Measurements from ENCODE around the gene MAP2K3.

DNA sequence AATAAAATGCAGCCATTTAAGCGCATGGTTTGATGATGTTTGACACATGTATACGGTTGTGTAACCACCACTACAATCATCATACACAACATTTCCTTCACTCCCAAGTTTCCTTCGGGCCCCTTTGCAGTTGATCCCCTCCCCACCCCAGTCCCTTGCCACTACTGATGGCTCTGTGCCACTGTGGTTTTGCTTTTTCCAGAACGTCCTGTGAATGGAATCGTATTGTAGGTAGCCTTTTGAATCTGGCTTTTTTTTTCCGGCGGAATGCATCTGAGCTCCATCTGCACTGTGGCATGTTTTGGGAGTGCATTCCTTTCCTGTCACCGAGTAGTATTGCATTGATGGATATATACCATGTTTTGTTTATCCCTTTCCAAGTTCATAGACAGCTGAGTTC, 15.1 kb upstream of the MAP2K3 start:
- no peak for TF ChIP-seq EP300 (IDR thresholded peaks at IDR 0.05)
- TF ChIP-seq, protein P1, sequence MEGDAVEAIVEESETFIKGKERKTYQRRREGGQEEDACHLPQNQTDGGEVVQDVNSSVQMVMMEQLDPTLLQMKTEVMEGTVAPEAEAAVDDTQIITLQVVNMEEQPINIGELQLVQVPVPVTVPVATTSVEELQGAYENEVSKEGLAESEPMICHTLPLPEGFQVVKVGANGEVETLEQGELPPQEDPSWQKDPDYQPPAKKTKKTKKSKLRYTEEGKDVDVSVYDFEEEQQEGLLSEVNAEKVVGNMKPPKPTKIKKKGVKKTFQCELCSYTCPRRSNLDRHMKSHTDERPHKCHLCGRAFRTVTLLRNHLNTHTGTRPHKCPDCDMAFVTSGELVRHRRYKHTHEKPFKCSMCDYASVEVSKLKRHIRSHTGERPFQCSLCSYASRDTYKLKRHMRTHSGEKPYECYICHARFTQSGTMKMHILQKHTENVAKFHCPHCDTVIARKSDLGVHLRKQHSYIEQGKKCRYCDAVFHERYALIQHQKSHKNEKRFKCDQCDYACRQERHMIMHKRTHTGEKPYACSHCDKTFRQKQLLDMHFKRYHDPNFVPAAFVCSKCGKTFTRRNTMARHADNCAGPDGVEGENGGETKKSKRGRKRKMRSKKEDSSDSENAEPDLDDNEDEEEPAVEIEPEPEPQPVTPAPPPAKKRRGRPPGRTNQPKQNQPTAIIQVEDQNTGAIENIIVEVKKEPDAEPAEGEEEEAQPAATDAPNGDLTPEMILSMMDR (IDR thresholded peaks at IDR 0.05) = no peak
- no peak for TF ChIP-seq POLR2A (IDR thresholded peaks at IDR 0.05)

Data from ovary (tissue), 3 donors.